Measurements from ENCODE around the gene SERTAD3. TPM values are rescaled to one million over a fixed set of nuclear protein-coding genes. Genes with fewer than 3 reads are reported as not detected.

SERTAD3 gene
- total and polyA plus RNA-seq, 10 of the 15 experiments (the other 5 are each of a cell fraction or from before 2014, with no cell fraction given): 4.2 to 22.4 (median 13.7) TPM

- TF ChIP-seq ETV6 (conservative IDR thresholded peaks at IDR 0.05 in 1 of 2, IDR thresholded peaks at IDR 0.05 in 1 of 2; ENCODE audit: borderline replicate concordance in 1 of 2, low read depth in 1 of 2) (no peak), CHD1 (IDR thresholded peaks at IDR 0.05; ENCODE audit: low read depth, low read length) (no peak), RCOR1 (conservative IDR thresholded peaks at IDR 0.05; ENCODE audit: low read depth, low read length) (no peak), TAF1 (IDR thresholded peaks at IDR 0.05; ENCODE audit: borderline replicate concordance, low read depth, low read length) (peak; percentile 82), SMAD5 (IDR thresholded peaks at IDR 0.05; ENCODE audit: low read depth) (peak; percentile 84; the same call in 1 of the 2 replicates), RAD21 (IDR thresholded peaks at IDR 0.05; ENCODE audit: insufficient read depth, low read depth, low read length) (no peak), MXI1 (IDR thresholded peaks at IDR 0.05; ENCODE audit: low read depth, low read length) (peak; percentile 57; the same call in 1 of the 2 replicates), PBX3 (IDR thresholded peaks at IDR 0.05; ENCODE audit: insufficient replicate concordance, low read depth, low read length) (no peak), HDAC6 (IDR thresholded peaks at IDR 0.05; ENCODE audit: unreplicated experiment) (peak; percentile 52), HSF1 (IDR thresholded peaks at IDR 0.05; ENCODE audit: low read depth, low read length) (no peak), SREBF2 (IDR thresholded peaks at IDR 0.05; ENCODE audit: low read length) (no peak), JUNB (IDR thresholded peaks at IDR 0.05) (no peak), FOXM1 (IDR thresholded peaks at IDR 0.05; ENCODE audit: low read depth, low read length) (no peak; the same call in 1 of the 2 replicates), POU2F2 (IDR thresholded peaks at IDR 0.05; ENCODE audit: borderline replicate concordance, low read depth, low read length) (peak; percentile 97), RBBP5 (conservative IDR thresholded peaks at IDR 0.05) (no peak)
- TF ChIP-seq, protein P1, sequence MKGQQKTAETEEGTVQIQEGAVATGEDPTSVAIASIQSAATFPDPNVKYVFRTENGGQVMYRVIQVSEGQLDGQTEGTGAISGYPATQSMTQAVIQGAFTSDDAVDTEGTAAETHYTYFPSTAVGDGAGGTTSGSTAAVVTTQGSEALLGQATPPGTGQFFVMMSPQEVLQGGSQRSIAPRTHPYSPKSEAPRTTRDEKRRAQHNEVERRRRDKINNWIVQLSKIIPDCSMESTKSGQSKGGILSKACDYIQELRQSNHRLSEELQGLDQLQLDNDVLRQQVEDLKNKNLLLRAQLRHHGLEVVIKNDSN (IDR thresholded peaks at IDR 0.05; ENCODE audit: borderline replicate concordance, extremely low read length, insufficient read depth, low read depth, low read length): no peak
- TF ChIP-seq, protein P2, sequence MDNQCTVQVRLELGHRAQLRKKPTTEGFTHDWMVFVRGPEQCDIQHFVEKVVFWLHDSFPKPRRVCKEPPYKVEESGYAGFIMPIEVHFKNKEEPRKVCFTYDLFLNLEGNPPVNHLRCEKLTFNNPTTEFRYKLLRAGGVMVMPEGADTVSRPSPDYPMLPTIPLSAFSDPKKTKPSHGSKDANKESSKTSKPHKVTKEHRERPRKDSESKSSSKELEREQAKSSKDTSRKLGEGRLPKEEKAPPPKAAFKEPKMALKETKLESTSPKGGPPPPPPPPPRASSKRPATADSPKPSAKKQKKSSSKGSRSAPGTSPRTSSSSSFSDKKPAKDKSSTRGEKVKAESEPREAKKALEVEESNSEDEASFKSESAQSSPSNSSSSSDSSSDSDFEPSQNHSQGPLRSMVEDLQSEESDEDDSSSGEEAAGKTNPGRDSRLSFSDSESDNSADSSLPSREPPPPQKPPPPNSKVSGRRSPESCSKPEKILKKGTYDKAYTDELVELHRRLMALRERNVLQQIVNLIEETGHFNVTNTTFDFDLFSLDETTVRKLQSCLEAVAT (IDR thresholded peaks at IDR 0.05): no peak
- TF ChIP-seq, protein P3, sequence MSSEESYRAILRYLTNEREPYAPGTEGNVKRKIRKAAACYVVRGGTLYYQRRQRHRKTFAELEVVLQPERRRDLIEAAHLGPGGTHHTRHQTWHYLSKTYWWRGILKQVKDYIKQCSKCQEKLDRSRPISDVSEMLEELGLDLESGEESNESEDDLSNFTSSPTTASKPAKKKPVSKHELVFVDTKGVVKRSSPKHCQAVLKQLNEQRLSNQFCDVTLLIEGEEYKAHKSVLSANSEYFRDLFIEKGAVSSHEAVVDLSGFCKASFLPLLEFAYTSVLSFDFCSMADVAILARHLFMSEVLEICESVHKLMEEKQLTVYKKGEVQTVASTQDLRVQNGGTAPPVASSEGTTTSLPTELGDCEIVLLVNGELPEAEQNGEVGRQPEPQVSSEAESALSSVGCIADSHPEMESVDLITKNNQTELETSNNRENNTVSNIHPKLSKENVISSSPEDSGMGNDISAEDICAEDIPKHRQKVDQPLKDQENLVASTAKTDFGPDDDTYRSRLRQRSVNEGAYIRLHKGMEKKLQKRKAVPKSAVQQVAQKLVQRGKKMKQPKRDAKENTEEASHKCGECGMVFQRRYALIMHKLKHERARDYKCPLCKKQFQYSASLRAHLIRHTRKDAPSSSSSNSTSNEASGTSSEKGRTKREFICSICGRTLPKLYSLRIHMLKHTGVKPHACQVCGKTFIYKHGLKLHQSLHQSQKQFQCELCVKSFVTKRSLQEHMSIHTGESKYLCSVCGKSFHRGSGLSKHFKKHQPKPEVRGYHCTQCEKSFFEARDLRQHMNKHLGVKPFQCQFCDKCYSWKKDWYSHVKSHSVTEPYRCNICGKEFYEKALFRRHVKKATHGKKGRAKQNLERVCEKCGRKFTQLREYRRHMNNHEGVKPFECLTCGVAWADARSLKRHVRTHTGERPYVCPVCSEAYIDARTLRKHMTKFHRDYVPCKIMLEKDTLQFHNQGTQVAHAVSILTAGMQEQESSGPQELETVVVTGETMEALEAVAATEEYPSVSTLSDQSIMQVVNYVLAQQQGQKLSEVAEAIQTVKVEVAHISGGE (CRISPR knock-in tag; IDR thresholded peaks at IDR 0.05): no peak
These were observed 18.5 kb downstream of the SERTAD3 start, which contains the start of gene SERTAD1 (continued) for GRCh38 chr19:40425450-40426287.

Data from GM12878 (cell line).